ENCODE results near the gene TBC1D13. TPM values are rescaled to one million over a fixed set of nuclear protein-coding genes. Genes with fewer than 3 reads are reported as not detected.
A peak's percentile ranks its signal among the peaks of the same experiment; 100 is the strongest.

TBC1D13 gene
- total and polyA plus RNA-seq, 9 of the 15 experiments (the other 6 are each of a cell fraction or from before 2014, with no cell fraction given), result 2.3 to 28.7 (median 11.4) TPM

DNA sequence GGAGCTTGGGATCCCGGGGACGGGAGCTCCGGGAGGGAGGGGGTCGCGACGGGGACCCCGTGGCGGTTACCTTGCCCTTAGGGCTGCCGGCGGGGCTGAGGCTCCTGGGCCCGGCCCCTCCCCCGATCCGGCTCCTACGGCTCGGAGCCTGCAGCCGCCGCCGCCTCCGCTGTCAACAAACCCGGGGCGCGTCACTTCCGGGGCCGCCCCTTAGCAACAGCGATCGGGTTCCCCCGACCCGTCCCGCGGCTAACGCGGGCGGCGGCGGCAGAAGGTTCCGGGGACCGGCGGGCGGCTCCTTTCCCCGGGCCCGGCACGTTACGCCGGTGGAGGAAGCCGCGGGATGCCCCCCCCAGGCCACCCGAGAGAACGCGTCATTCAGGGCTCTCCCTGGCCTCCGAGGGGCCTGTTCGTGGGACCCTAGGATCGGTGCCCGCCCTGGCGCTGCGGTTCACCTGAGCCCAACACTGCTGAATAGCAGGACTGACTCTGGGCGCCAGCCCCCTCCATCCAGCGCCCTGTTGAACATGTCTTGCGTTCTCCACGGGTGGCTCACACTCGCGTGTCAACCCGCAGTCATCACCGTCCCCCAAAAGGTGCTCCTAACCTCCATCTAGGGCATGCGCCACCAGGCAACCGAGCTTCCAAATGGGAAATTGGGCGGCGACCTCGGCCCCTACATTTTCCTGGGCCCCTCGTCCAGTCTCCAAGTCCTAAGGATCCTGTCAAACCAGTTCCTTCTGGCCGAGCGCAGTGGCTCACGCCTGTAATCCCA is 15.1 kb upstream of the TBC1D13 start, which contains the start of gene ZER1 (continued):
- TF ChIP-seq, protein P1, sequence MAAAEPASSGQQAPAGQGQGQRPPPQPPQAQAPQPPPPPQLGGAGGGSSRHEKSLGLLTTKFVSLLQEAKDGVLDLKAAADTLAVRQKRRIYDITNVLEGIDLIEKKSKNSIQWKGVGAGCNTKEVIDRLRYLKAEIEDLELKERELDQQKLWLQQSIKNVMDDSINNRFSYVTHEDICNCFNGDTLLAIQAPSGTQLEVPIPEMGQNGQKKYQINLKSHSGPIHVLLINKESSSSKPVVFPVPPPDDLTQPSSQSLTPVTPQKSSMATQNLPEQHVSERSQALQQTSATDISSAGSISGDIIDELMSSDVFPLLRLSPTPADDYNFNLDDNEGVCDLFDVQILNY (CRISPR knock-in tag; IDR thresholded peaks at IDR 0.05), result no peak
- peak; percentile 59; the same call in 1 of the 2 replicates for TF ChIP-seq SMAD3 (CRISPR knock-in tag; conservative IDR thresholded peaks at IDR 0.05)
- TF ChIP-seq ZNF232 (CRISPR knock-in tag; IDR thresholded peaks at IDR 0.05), result no peak
- TF ChIP-seq ERF (CRISPR knock-in tag; IDR thresholded peaks at IDR 0.05), result 0 out of 2 replicates have a peak, but pooled peaks have one; percentile 75
- no peak for TF ChIP-seq NFATC3 (IDR thresholded peaks at IDR 0.05)
- TF ChIP-seq, protein P2, sequence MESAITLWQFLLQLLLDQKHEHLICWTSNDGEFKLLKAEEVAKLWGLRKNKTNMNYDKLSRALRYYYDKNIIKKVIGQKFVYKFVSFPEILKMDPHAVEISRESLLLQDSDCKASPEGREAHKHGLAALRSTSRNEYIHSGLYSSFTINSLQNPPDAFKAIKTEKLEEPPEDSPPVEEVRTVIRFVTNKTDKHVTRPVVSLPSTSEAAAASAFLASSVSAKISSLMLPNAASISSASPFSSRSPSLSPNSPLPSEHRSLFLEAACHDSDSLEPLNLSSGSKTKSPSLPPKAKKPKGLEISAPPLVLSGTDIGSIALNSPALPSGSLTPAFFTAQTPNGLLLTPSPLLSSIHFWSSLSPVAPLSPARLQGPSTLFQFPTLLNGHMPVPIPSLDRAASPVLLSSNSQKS (CRISPR knock-in tag; IDR thresholded peaks at IDR 0.05), result no peak
- peak; percentile 9; the same call in 1 of the 2 replicates for TF ChIP-seq ELF2 (CRISPR knock-in tag; IDR thresholded peaks at IDR 0.05)
- TF ChIP-seq, protein P3, sequence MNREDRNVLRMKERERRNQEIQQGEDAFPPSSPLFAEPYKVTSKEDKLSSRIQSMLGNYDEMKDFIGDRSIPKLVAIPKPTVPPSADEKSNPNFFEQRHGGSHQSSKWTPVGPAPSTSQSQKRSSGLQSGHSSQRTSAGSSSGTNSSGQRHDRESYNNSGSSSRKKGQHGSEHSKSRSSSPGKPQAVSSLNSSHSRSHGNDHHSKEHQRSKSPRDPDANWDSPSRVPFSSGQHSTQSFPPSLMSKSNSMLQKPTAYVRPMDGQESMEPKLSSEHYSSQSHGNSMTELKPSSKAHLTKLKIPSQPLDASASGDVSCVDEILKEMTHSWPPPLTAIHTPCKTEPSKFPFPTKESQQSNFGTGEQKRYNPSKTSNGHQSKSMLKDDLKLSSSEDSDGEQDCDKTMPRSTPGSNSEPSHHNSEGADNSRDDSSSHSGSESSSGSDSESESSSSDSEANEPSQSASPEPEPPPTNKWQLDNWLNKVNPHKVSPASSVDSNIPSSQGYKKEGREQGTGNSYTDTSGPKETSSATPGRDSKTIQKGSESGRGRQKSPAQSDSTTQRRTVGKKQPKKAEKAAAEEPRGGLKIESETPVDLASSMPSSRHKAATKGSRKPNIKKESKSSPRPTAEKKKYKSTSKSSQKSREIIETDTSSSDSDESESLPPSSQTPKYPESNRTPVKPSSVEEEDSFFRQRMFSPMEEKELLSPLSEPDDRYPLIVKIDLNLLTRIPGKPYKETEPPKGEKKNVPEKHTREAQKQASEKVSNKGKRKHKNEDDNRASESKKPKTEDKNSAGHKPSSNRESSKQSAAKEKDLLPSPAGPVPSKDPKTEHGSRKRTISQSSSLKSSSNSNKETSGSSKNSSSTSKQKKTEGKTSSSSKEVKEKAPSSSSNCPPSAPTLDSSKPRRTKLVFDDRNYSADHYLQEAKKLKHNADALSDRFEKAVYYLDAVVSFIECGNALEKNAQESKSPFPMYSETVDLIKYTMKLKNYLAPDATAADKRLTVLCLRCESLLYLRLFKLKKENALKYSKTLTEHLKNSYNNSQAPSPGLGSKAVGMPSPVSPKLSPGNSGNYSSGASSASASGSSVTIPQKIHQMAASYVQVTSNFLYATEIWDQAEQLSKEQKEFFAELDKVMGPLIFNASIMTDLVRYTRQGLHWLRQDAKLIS (CRISPR knock-in tag; IDR thresholded peaks at IDR 0.05), result peak; percentile 97
- 0 out of 2 replicates have a peak, but pooled peaks have one; percentile 29 for TF ChIP-seq HNRNPL (IDR thresholded peaks at IDR 0.05; ENCODE audit: low read depth, low read length)
- TF ChIP-seq CBX8 (IDR thresholded peaks at IDR 0.05; ENCODE audit: borderline replicate concordance, extremely low read depth, low read depth, low read length, poor library complexity, severe bottlenecking), result no peak
- TF ChIP-seq ZFX (CRISPR knock-in tag; IDR thresholded peaks at IDR 0.05), result peak; percentile 92
- TF ChIP-seq, protein P4, sequence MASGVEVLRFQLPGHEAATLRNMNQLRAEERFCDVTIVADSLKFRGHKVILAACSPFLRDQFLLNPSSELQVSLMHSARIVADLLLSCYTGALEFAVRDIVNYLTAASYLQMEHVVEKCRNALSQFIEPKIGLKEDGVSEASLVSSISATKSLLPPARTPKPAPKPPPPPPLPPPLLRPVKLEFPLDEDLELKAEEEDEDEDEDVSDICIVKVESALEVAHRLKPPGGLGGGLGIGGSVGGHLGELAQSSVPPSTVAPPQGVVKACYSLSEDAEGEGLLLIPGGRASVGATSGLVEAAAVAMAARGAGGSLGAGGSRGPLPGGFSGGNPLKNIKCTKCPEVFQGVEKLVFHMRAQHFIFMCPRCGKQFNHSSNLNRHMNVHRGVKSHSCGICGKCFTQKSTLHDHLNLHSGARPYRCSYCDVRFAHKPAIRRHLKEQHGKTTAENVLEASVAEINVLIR (CRISPR knock-in tag; IDR thresholded peaks at IDR 0.05), result peak; percentile 92
- no peak for TF ChIP-seq PCBP2 (IDR thresholded peaks at IDR 0.05; ENCODE audit: low read depth, low read length, poor library complexity, severe bottlenecking)
- peak; percentile 94 for TF ChIP-seq ZEB2 (IDR thresholded peaks at IDR 0.05)
- no peak for TF ChIP-seq IFI16 (CRISPR knock-in tag; IDR thresholded peaks at IDR 0.05)
- TF ChIP-seq TARDBP (IDR thresholded peaks at IDR 0.05), result peak; percentile 86; the same call in 1 of the 2 replicates
- 0 out of 2 replicates have a peak, but pooled peaks have one; percentile 15 for TF ChIP-seq HDAC2 (IDR thresholded peaks at IDR 0.05)
- peak; percentile 76; the same call in 1 of the 2 replicates for TF ChIP-seq TGIF2 (CRISPR knock-in tag; IDR thresholded peaks at IDR 0.05)
- TF ChIP-seq PHF20 (IDR thresholded peaks at IDR 0.05; ENCODE audit: partially characterized antibody), result peak; percentile 90
- TF ChIP-seq ZNF140 (CRISPR knock-in tag; IDR thresholded peaks at IDR 0.05), result no peak
- no peak; the same call in 1 of the 2 replicates for TF ChIP-seq NFRKB (IDR thresholded peaks at IDR 0.05; ENCODE audit: low read depth)
